Neural progenitor cell (in vitro differentiated cells): Measurements from ENCODE around the gene ZRANB3.

Source experiments
- CTCF ChIP-seq: fragments of 200-600 bp; sonication (generic); IDR thresholded peaks from 2 replicates; pipeline ENCODE4 v1.5.1; 2017; ENCODE audit warnings: antibody characterized with exemption, mild to moderate bottlenecking
- EZH2 ChIP-seq: fragments of 200-600 bp; sonication (generic); IDR thresholded peaks from 2 replicates; pipeline ENCODE4 v1.6.1; 2017; ENCODE audit warnings: antibody characterized with exemption, mild to moderate bottlenecking, moderate library complexity
- EZH2phosphoT487 ChIP-seq: fragments of 200-600 bp; sonication (generic); IDR thresholded peaks from 2 replicates; pipeline ENCODE4 v1.6.1; 2017; ENCODE audit warnings: antibody characterized with exemption

DNA sequence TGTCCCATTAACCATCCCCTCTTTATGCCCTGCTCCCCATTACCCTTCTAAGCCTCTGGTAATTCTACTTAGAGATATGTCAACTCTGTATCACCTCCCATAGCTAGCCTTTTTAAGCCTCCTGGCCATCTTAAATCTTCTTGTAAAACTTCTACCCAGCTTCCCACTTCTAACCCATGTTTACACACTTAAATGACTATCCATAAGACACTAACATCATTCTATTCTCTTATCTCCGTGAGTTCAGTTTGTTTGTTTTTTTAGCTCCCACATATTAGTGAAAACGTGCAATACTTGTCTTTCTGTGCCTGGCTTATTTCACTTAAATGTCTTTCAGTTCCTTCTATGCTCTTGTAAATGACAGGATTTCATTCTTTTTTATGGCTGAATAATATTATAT, 436.5 kb downstream of the ZRANB3 start:
- no peak for TF ChIP-seq CTCF
- TF ChIP-seq EZH2phosphoT487: no peak
- no peak for TF ChIP-seq EZH2
